ENCODE data around the gene RPRD1B. TPM values are rescaled to one million over a fixed set of nuclear protein-coding genes. Genes with fewer than 3 reads are reported as not detected.

Gene RPRD1B
- total and polyA plus RNA-seq, 5 donors, result 18.5 to 88.5 (median 67.7) TPM

DNA sequence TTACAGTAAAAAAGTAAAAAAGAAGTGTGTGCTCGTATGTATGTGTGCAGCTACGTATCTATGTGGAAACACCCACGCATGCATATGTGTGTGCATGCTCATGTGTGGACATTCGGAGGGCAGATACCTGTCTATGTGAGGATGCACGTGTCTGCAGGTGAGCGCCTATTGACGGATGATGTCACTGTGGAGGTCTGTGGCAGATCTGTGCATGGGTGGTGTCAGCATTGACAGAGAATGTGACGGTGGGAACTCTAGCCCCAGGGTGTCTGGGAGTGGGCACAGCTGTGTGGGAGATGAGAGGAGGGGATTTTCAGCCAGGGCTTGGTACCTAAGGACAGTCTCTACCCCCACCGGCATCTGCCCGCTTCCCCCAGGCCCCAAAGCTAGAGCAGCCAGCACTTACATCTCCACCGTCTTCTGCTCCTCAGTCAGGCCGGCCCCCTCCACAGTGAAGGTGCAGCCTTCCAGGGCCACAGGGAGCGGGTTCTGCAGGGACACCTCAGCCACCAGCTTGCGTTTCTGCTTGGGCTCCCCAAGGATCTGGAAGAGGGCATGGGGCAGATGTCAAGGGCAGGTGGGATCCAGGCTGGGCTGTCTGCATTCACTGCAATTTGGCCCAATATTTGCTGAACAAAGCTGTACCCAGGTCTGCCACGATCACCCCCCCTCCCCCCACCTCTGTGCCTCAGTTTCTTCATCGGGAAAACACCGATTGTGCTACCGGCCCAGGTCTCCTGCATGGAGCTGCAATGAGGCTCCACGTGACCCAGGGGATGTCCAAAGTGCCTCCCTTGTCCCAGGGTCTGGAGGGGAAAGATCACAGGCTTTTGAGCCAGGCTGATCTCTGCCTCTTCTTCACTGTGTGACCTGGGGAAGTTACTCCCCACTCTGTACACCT is 97.4 kb downstream of the RPRD1B start:
- intact Hi-C loops (cut with DNase I), result no loop called here
- DNase-seq (peak in 1 of 3 donors; percentile 46), ATAC-seq (no peak)
- Histone ChIP-seq H3K9me3 (ENCODE audit: control insufficient read depth, low read length) (no peaks in the 10 kb centered on the region), H3K4me1 (ENCODE audit: control insufficient read depth, insufficient read depth, low read length) (peaks cover 13% of the 10 kb centered on the region), H3K4me3 (ENCODE audit: low read length) (no peak overlapping the region), H3K27me3 (ENCODE audit: control insufficient read depth, insufficient read depth) (no peaks in the 10 kb centered on the region), H3K27ac (ENCODE audit: low read length) (no peak overlapping the region)
- 92% methylated on average over 19 of the region's 19 CpGs for WGBS

- Histone ChIP-seq H3K4me1 (ENCODE audit: control insufficient read depth, insufficient read depth, low read length) (peaks cover 13% of the 10 kb centered on the region), H3K4me3 (ENCODE audit: low read length) (no peak overlapping the region), H3K27ac (ENCODE audit: low read length) (no peak overlapping the region), H3K27me3 (ENCODE audit: control insufficient read depth, insufficient read depth) (no peaks in the 10 kb centered on the region), H3K9me3 (ENCODE audit: control insufficient read depth, low read length) (no peaks in the 10 kb centered on the region)
- no peak for ATAC-seq
- 92% methylated on average over 3 of the region's 3 CpGs for WGBS
- intact Hi-C loops (cut with DNase I), result no loop called here
- DNase-seq, result no peak
These were observed 98.1 kb downstream of the RPRD1B start for GRCh38 chr20:38131588-38132121.

- H3K27me3 ChIP-seq (ENCODE audit: control insufficient read depth, insufficient read depth), result no peaks in the 10 kb centered on the region
- no peak for DNase-seq
- ATAC-seq, result no peak
- no peaks in the 10 kb centered on the region for H3K9me3 ChIP-seq (ENCODE audit: control insufficient read depth, low read length)
- intact Hi-C loops (cut with DNase I), result no loop called here
- H3K4me3 ChIP-seq (ENCODE audit: low read length), result no peak overlapping the region
- H3K27ac ChIP-seq (ENCODE audit: low read length), result no peak overlapping the region
- WGBS, result 93% methylated on average over 26 of the region's 26 CpGs
- H3K4me1 ChIP-seq (ENCODE audit: control insufficient read depth, insufficient read depth, low read length), result peaks cover 12% of the 10 kb centered on the region
These were observed 98.8 kb downstream of the RPRD1B start for GRCh38 chr20:38132156-38132909.

DNA sequence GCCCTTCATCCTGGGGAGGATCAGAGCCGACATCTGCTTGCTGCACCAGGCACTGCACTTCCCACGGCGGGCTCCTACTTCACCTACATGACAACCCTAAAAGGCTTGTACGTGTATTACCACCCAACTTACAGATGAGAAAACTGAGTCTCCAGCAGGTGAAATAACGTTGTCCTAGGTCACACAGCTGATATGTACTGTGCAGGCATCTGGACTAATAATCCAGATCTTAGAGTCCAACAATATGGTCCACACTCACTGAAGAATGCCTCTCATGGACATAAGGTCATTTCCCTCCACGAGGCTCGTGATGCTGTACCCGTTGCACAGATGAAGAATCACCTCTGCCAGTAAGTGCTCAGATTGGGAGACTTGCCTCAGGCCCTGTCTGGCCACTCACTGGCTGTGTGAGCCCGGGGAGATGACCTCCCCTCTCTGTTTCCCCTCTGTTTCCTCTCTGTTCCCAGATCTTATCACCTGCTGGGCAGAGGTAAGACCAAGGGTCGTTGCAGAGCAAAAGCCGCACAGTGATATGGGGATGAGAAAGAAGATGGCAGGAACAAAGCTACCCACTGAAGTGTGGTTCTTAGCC is 99.5 kb downstream of the RPRD1B start:
- H3K4me1 ChIP-seq (ENCODE audit: control insufficient read depth, insufficient read depth, low read length), result peaks cover 11% of the 10 kb centered on the region
- no peak for ATAC-seq
- 86% methylated on average over 11 of the region's 11 CpGs for WGBS
- H3K4me3 ChIP-seq (ENCODE audit: low read length), result no peak overlapping the region
- no peaks in the 10 kb centered on the region for H3K9me3 ChIP-seq (ENCODE audit: control insufficient read depth, low read length)
- H3K27ac ChIP-seq (ENCODE audit: low read length), result no peak overlapping the region
- no peaks in the 10 kb centered on the region for H3K27me3 ChIP-seq (ENCODE audit: control insufficient read depth, insufficient read depth)
- intact Hi-C loops (cut with DNase I), result no loop called here
- DNase-seq, result peak in 1 of 3 donors; percentile 47

GRCh38 chr20:38133680-38134426 is 100.3 kb downstream of the RPRD1B start:
- WGBS, result 83% methylated on average over 10 of the region's 10 CpGs
- ATAC-seq (no peak), DNase-seq (no peak)
- Histone ChIP-seq H3K27me3 (ENCODE audit: control insufficient read depth, insufficient read depth) (no peaks in the 10 kb centered on the region), H3K9me3 (ENCODE audit: control insufficient read depth, low read length) (no peaks in the 10 kb centered on the region), H3K4me1 (ENCODE audit: control insufficient read depth, insufficient read depth, low read length) (peaks cover 11% of the 10 kb centered on the region), H3K27ac (ENCODE audit: low read length) (peak overlapping the region; percentile 87), H3K4me3 (ENCODE audit: low read length) (no peak overlapping the region)
- intact Hi-C loops (cut with DNase I), result no loop called here

GRCh38 chr20:38134427-38135270 is 101.1 kb downstream of the RPRD1B start:
- peak in 2 of 3 donors; percentile 68 to 76 for DNase-seq
- H3K27me3 ChIP-seq (ENCODE audit: control insufficient read depth, insufficient read depth), result no peaks in the 10 kb centered on the region
- 38% methylated on average over 9 of the region's 9 CpGs for WGBS
- intact Hi-C loops (cut with DNase I), result no loop called here
- no peaks in the 10 kb centered on the region for H3K9me3 ChIP-seq (ENCODE audit: control insufficient read depth, low read length)
- no peak overlapping the region for H3K4me3 ChIP-seq (ENCODE audit: low read length)
- H3K4me1 ChIP-seq (ENCODE audit: control insufficient read depth, insufficient read depth, low read length), result peaks cover 11% of the 10 kb centered on the region
- peak; percentile 4 to 51 for ATAC-seq
- H3K27ac ChIP-seq (ENCODE audit: low read length), result peak overlapping the region; percentile 87

- intact Hi-C loops (cut with DNase I), result no loop called here
- H3K27me3 ChIP-seq (ENCODE audit: control insufficient read depth, insufficient read depth), result no peaks in the 10 kb centered on the region
- ATAC-seq (no peak), DNase-seq (no peak)
- WGBS, result 60% methylated on average over 7 of the region's 7 CpGs
- no peaks in the 10 kb centered on the region for H3K9me3 ChIP-seq (ENCODE audit: control insufficient read depth, low read length)
- H3K4me1 ChIP-seq (ENCODE audit: control insufficient read depth, insufficient read depth, low read length), result peaks cover 12% of the 10 kb centered on the region
- peak overlapping the region; percentile 87 for H3K27ac ChIP-seq (ENCODE audit: low read length)
- H3K4me3 ChIP-seq (ENCODE audit: low read length), result no peak overlapping the region
These were observed 101.7 kb downstream of the RPRD1B start for GRCh38 chr20:38135271-38135650.

DNA sequence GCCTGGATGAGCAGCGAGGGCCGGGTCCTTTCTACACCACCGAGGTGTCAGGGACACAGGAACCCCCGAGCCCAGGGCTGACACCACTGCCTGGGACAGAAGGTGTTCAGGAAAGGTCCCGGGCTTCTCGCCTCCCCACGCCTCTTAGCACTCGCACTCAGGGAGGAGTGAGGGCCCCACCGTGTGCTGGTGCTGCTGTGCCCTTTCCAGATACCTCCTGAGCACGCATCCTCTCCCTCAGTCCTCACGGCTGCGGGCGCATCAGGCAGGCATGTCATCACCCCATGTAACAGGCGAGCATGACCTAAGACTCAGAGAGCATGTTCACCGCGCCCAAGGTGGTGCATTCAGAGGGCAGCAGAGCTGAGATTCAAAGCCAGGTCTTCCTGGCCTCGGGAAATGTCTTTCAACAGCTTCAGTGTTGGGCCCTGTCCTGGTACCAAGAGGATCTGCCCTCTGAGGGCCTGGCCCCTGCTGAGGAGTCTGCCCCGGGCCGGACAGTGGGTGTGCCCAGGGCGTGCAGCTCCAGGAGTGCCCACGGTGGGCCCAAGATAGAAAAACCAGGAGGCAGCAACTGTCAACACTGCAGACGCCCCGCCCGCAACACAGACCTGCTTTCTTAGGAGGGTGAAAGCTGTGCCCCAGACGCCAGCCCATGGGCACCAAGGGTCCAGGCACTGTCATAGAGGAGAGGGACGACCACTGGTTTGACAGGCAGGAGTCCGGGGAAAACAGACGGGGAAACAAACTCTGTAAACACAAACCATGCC is 102.3 kb downstream of the RPRD1B start:
- peak overlapping the region; percentile 87 for H3K27ac ChIP-seq (ENCODE audit: low read length)
- no peaks in the 10 kb centered on the region for H3K9me3 ChIP-seq (ENCODE audit: control insufficient read depth, low read length)
- peak; percentile 3 to 4 for ATAC-seq
- no peak overlapping the region for H3K4me3 ChIP-seq (ENCODE audit: low read length)
- intact Hi-C loops (cut with DNase I), result no loop called here
- 74% methylated on average over 28 of the region's 28 CpGs for WGBS
- DNase-seq, result peak in 1 of 3 donors; percentile 58
- peaks cover 14% of the 10 kb centered on the region for H3K4me1 ChIP-seq (ENCODE audit: control insufficient read depth, insufficient read depth, low read length)
- H3K27me3 ChIP-seq (ENCODE audit: control insufficient read depth, insufficient read depth), result no peaks in the 10 kb centered on the region

DNA sequence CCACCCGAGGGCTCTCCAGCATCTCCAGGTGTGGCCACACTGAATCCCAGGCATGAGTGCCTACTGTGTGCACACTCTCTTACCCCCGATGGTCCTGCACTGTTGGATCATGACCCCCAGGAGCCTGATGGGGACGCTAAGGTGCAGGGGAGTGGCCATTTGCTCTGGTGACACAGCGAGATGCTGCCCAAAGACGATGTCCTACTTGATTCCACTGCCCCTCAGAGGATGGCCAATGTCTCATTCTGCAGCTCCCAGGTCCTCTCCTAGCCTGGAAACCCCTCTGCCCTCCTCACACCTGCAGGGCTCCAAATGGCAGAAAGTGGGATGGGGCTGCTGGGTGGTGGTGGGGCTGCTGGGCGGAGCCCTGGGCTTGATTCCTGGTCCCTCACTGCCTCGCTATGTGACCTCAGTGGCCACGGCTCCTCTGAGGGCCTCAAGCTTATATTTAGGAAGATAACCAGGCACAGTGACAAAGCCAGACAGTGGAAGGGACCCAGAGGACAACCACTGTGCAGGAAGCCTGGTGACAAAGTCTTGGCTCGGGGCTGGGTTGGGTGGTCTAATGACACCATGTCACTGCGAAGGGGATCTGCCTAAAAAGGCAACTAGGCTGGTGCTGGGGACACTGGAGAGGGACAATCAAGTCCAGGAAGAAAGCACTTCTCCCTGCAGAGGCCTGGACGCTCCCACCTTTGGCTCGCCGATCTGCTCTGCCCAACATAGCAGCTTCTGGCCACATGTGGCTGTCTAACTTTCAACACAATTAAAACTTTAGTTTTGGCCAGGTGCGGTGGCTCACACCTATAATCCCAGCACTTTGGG is 103.1 kb downstream of the RPRD1B start:
- WGBS, result 76% methylated on average over 14 of the region's 14 CpGs
- H3K27me3 ChIP-seq (ENCODE audit: control insufficient read depth, insufficient read depth), result no peaks in the 10 kb centered on the region
- peaks cover 15% of the 10 kb centered on the region for H3K4me1 ChIP-seq (ENCODE audit: control insufficient read depth, insufficient read depth, low read length)
- intact Hi-C loops (cut with DNase I), result no loop called here
- ATAC-seq (no peak), DNase-seq (peak in 1 of 3 donors; percentile 53)
- peak overlapping the region; percentile 87 for H3K27ac ChIP-seq (ENCODE audit: low read length)
- no peaks in the 10 kb centered on the region for H3K9me3 ChIP-seq (ENCODE audit: control insufficient read depth, low read length)
- no peak overlapping the region for H3K4me3 ChIP-seq (ENCODE audit: low read length)

Data from right cardiac atrium (tissue), 5 donors.